Choroid plexus epithelial cell (primary cell): ENCODE data around the gene SLCO3A1.
A peak's percentile ranks its signal among the peaks of the same experiment; 100 is the strongest.

ENCODE experiments used
- DNase-seq: peaks from one replicate; pipeline ENCODE4 v3.0.0-alpha.2; 2010; ENCODE audit warnings: low read depth
- H3K4me3 ChIP-seq: 2 replicates; pipeline ENCODE4 v1.5.1; 2011; ENCODE audit warnings: low read depth, mild to moderate bottlenecking, control low read depth, low read length, moderate library complexity
- CTCF ChIP-seq: conservative IDR thresholded peaks from 2 replicates; pipeline ENCODE4 v1.5.1; 2011; ENCODE audit warnings: low read depth, mild to moderate bottlenecking, control low read depth, inconsistent platforms, low read length, moderate library complexity

SLCO3A1 gene

DNA sequence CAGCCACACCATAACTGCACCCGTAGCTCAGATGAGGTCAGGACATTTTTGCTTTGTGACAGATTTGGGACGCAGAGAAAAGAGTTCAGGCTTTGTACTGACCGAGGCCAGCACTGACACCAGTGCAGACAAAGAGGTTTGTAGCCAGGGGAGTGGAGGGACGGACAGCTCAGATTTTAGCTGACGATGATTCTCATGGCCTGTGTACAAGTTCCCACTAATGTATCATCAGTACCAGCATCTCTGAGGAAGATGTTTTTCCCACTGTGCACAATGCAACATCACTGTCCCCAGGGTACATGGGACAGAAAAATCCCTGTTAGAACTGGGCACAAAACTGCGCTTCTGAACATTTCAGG lies 112.7 kb downstream of the SLCO3A1 start:
- TF ChIP-seq CTCF = no peak
- DNase-seq = no peak
- no peak overlapping the region for H3K4me3 ChIP-seq

DNA sequence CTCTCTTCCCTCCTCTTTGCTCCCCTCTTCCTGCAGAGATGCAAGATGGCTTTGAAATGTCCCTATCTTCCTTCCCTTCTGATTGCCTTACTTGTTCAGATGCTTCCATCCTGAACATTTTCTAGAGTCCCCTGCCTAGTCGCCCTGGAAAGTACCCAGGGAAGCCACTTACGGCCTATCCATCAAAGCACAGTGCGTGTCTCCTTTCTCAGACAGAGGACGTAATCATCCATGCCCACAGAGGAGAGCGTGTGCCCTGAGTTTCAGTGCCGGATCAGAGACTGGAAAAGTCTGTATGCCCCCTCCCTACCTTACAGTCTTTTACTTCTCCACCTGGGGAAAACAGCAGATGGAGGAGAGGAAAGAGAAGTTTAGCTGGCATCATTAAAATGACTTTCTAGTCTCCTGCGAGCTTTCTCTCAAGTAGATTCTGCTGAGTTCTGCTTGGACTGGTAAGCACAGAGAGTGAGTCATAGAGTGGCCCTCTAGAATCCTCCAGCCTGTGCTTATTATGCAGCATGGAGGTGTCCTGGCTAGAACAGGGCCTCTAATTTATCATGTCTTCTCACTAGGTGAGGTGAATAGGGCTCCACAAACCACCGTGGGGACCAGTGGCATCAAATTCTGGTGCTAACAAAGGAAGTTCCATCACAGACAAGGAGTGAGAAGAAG lies 114.6 kb downstream of the SLCO3A1 start:
- no peak overlapping the region for H3K4me3 ChIP-seq
- no peak for TF ChIP-seq CTCF
- no peak for DNase-seq

- no peak for TF ChIP-seq CTCF
- no peak for DNase-seq
- H3K4me3 ChIP-seq = no peak overlapping the region
Measured at GRCh38 chr15:91968610-91969009, 115.1 kb downstream of the SLCO3A1 start.

DNA sequence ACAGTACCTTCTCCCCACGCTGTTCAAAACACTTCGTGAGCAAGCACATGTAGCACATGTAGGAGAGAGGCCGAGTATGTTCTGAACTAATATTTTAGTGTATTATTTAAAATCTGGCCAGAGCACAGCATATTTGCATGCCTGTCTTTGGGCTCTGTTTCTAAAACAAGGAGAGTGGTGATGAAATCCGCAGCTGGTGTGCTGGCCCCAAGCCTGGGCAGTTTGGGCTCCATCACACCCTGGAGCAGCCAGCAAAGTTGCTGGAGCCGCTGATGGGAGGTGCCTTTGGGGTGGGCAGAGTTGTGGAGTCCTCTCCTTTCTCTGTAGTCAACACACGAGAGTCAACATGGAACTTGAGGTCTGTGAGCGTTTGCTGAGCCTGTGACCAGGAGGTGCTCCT lies 116.6 kb downstream of the SLCO3A1 start:
- TF ChIP-seq CTCF = no peak
- DNase-seq = peak; percentile 1
- H3K4me3 ChIP-seq = no peak overlapping the region

DNA sequence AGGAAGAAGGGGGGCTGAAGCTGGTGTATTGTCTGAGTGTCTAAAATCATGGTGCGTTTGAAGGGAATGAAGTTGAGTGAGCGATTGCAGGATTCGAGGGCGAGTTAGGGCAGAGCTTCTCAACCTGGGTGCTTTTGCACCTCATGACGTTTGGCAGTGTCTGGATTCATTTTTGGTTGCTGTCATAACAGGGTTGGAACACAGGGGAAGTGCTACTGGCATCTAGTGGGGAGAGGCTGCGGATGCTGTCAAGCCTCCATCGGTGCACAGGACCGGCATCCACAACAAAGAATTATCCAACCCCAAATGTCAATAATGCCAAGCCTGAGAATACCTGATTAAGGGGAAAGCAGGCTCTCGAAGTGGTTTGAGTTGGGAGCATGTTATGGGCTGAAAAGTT lies 120.0 kb downstream of the SLCO3A1 start:
- H3K4me3 ChIP-seq = no peak overlapping the region
- no peak for TF ChIP-seq CTCF
- DNase-seq = no peak

- no peak for TF ChIP-seq CTCF
- H3K4me3 ChIP-seq = no peak overlapping the region
- no peak for DNase-seq
Measured at GRCh38 chr15:91974321-91974720, 120.8 kb downstream of the SLCO3A1 start.

GRCh38 chr15:91975241-91975978 lies 121.9 kb downstream of the SLCO3A1 start:
- TF ChIP-seq CTCF = no peak
- DNase-seq = no peak
- H3K4me3 ChIP-seq = no peak overlapping the region
